Measurements from ENCODE around the gene ZNF888.
"Not testable (repeated sequence)": the region's sequence is repeated elsewhere in the genome, so short reads cannot be mapped to it uniquely, and the experiment has no call there.

- TF ChIP-seq ZBTB26 (tag by site-specific recombination; optimal IDR thresholded peaks at IDR 0.05); SALL2 (tag by site-specific recombination; IDR thresholded peaks at IDR 0.05; ENCODE audit: borderline replicate concordance); CTCF (tag by site-specific recombination; IDR thresholded peaks at IDR 0.05); ZBTB7A (tag by site-specific recombination; IDR thresholded peaks at IDR 0.05; ENCODE audit: low read depth); ZNF639 (tag by site-specific recombination; IDR thresholded peaks at IDR 0.05); ZNF768 (tag by site-specific recombination; IDR thresholded peaks at IDR 0.05); OVOL3 (tag by site-specific recombination; IDR thresholded peaks at IDR 0.05); ZNF26 (tag by site-specific recombination; IDR thresholded peaks at IDR 0.05); ZNF266 (tag by site-specific recombination; IDR thresholded peaks at IDR 0.05; ENCODE audit: low read depth): not testable (repeated sequence)
- TF ChIP-seq, protein P1, sequence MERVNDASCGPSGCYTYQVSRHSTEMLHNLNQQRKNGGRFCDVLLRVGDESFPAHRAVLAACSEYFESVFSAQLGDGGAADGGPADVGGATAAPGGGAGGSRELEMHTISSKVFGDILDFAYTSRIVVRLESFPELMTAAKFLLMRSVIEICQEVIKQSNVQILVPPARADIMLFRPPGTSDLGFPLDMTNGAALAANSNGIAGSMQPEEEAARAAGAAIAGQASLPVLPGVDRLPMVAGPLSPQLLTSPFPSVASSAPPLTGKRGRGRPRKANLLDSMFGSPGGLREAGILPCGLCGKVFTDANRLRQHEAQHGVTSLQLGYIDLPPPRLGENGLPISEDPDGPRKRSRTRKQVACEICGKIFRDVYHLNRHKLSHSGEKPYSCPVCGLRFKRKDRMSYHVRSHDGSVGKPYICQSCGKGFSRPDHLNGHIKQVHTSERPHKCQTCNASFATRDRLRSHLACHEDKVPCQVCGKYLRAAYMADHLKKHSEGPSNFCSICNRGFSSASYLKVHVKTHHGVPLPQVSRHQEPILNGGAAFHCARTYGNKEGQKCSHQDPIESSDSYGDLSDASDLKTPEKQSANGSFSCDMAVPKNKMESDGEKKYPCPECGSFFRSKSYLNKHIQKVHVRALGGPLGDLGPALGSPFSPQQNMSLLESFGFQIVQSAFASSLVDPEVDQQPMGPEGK (tag by site-specific recombination; IDR thresholded peaks at IDR 0.05), result not testable (repeated sequence)
Observed at GRCh38 chr19:52924641-52925040, 1.4 kb upstream of the ZNF888 start.
